HG03159 (cell line): ENCODE data around the gene TP53BP2.
A peak's percentile ranks its signal among the peaks of the same experiment; 100 is the strongest.
"Not testable (repeated sequence)": the region's sequence is repeated elsewhere in the genome, so short reads cannot be mapped to it uniquely, and the experiment has no call there.

ENCODE experiments used
- ATAC-seq: cut with Tn5 transposase; IDR thresholded peaks from one replicate; pipeline ENCODE4 v1.9.1; 2021; ENCODE audit warnings: mild to moderate bottlenecking, moderate library complexity; ENCODE audit not compliant: unreplicated experiment

TP53BP2 gene

GRCh38 chr1:223845810-223846682 is at the start of gene TP53BP2:
Gene TP53BP2 (minus strand): TSS chr1:223845947. CDS start chr1:223845680, 267 bp downstream.
- peak; percentile 68 for ATAC-seq

- not testable (repeated sequence) for ATAC-seq
These were observed 44.7 kb upstream of the TP53BP2 start for GRCh38 chr1:223890494-223890893.

GRCh38 chr1:223889319-223889718 is 43.6 kb upstream of the TP53BP2 start:
- ATAC-seq, result not testable (repeated sequence)

GRCh38 chr1:223887747-223888418 is 42.1 kb upstream of the TP53BP2 start:
- no peak for ATAC-seq

GRCh38 chr1:223886516-223886921 is 40.8 kb upstream of the TP53BP2 start:
- ATAC-seq, result no peak

- ATAC-seq, result no peak
These were observed 39.9 kb upstream of the TP53BP2 start for GRCh38 chr1:223885614-223886013.

GRCh38 chr1:223878598-223879325 is 33.0 kb upstream of the TP53BP2 start:
- ATAC-seq, result no peak

GRCh38 chr1:223877804-223878203 is 32.1 kb upstream of the TP53BP2 start:
- ATAC-seq, result no peak

- no peak for ATAC-seq
These were observed 30.8 kb upstream of the TP53BP2 start for GRCh38 chr1:223876590-223876989.

- ATAC-seq, result no peak
These were observed 27.3 kb upstream of the TP53BP2 start for GRCh38 chr1:223873044-223873443.

- no peak for ATAC-seq
These were observed 26.7 kb upstream of the TP53BP2 start for GRCh38 chr1:223872308-223872901.

GRCh38 chr1:223870617-223871574 is 25.1 kb upstream of the TP53BP2 start:
- no peak for ATAC-seq

GRCh38 chr1:223864599-223865368 is 19.0 kb upstream of the TP53BP2 start:
- ATAC-seq, result not testable (repeated sequence)

- ATAC-seq, result no peak
These were observed 18.3 kb upstream of the TP53BP2 start for GRCh38 chr1:223864084-223864483.

- ATAC-seq, result no peak
These were observed 16.2 kb upstream of the TP53BP2 start for GRCh38 chr1:223861904-223862303.

GRCh38 chr1:223860051-223860622 is 14.4 kb upstream of the TP53BP2 start:
- no peak for ATAC-seq

GRCh38 chr1:223859058-223859457 is 13.3 kb upstream of the TP53BP2 start:
- ATAC-seq, result no peak

- ATAC-seq, result no peak
These were observed 10.6 kb upstream of the TP53BP2 start for GRCh38 chr1:223856386-223856785.

GRCh38 chr1:223853748-223854147 is 8.0 kb upstream of the TP53BP2 start:
- no peak for ATAC-seq
